ENCODE results near the gene BMP4.

Gene BMP4

GRCh38 chr14:53979113-53979681 is 22.6 kb upstream of the BMP4 start:
- Histone ChIP-seq H3K4me3 (ENCODE audit: low read length) (no peak overlapping the region), H3K79me2 (ENCODE audit: control insufficient read depth, low read length) (no peaks in the 10 kb centered on the region), H3K9me3 (ENCODE audit: control insufficient read depth, insufficient read depth, low read length) (peaks cover 2% of the 10 kb centered on the region; the same call in 1 of the 2 replicates), H4K20me1 (ENCODE audit: control insufficient read depth, insufficient read depth, low read depth, low read length) (no peaks in the 10 kb centered on the region), H3K4me2 (ENCODE audit: low read length) (no peak overlapping the region), H3K9me2 (replicated peaks; ENCODE audit: control insufficient read depth, low read length) (no peaks in the 10 kb centered on the region), H3K27me3 (ENCODE audit: control insufficient read depth, low read length) (no peaks in the 10 kb centered on the region), H3K27ac (ENCODE audit: low read depth, low read length) (no peak overlapping the region), H3F3A (ENCODE audit: control insufficient read depth, insufficient read depth) (no peaks in the 10 kb centered on the region), H3K36me3 (ENCODE audit: control insufficient read depth, low read length) (no peaks in the 10 kb centered on the region), H3K4me1 (ENCODE audit: control insufficient read depth, low read length) (no peaks in the 10 kb centered on the region)
- TF ChIP-seq CTCF (IDR thresholded peaks at IDR 0.05; ENCODE audit: low read depth, low read length, poor library complexity, severe bottlenecking) = no peak
- TF ChIP-seq EZH2phosphoT487 (IDR thresholded peaks at IDR 0.05; ENCODE audit: borderline replicate concordance, low read length) = no peak

GRCh38 chr14:53978194-53978593 is 21.6 kb upstream of the BMP4 start:
- no peaks in the 10 kb centered on the region for H3K9me3 ChIP-seq (ENCODE audit: control insufficient read depth, insufficient read depth, low read length)
- H3K9me2 ChIP-seq (replicated peaks; ENCODE audit: control insufficient read depth, low read length) = no peaks in the 10 kb centered on the region
- H3K27me3 ChIP-seq (ENCODE audit: control insufficient read depth, low read length) = no peaks in the 10 kb centered on the region
- no peaks in the 10 kb centered on the region for H3K4me1 ChIP-seq (ENCODE audit: control insufficient read depth, low read length)
- no peaks in the 10 kb centered on the region for H3K79me2 ChIP-seq (ENCODE audit: control insufficient read depth, low read length)
- no peaks in the 10 kb centered on the region for H4K20me1 ChIP-seq (ENCODE audit: control insufficient read depth, insufficient read depth, low read depth, low read length)
- no peaks in the 10 kb centered on the region for H3F3A ChIP-seq (ENCODE audit: control insufficient read depth, insufficient read depth)
- TF ChIP-seq EZH2phosphoT487 (IDR thresholded peaks at IDR 0.05; ENCODE audit: borderline replicate concordance, low read length) (no peak), CTCF (IDR thresholded peaks at IDR 0.05; ENCODE audit: low read depth, low read length, poor library complexity, severe bottlenecking) (no peak)
- no peak overlapping the region for H3K27ac ChIP-seq (ENCODE audit: low read depth, low read length)
- no peak overlapping the region for H3K4me2 ChIP-seq (ENCODE audit: low read length)
- no peaks in the 10 kb centered on the region for H3K36me3 ChIP-seq (ENCODE audit: control insufficient read depth, low read length)
- no peak overlapping the region for H3K4me3 ChIP-seq (ENCODE audit: low read length)

- Histone ChIP-seq H3K27me3 (ENCODE audit: control insufficient read depth, low read length) (no peaks in the 10 kb centered on the region), H3K4me3 (ENCODE audit: low read length) (no peak overlapping the region), H3F3A (ENCODE audit: control insufficient read depth, insufficient read depth) (no peaks in the 10 kb centered on the region), H4K20me1 (ENCODE audit: control insufficient read depth, insufficient read depth, low read depth, low read length) (no peaks in the 10 kb centered on the region), H3K4me1 (ENCODE audit: control insufficient read depth, low read length) (no peaks in the 10 kb centered on the region), H3K36me3 (ENCODE audit: control insufficient read depth, low read length) (no peaks in the 10 kb centered on the region), H3K9me3 (ENCODE audit: control insufficient read depth, insufficient read depth, low read length) (no peaks in the 10 kb centered on the region), H3K9me2 (replicated peaks; ENCODE audit: control insufficient read depth, low read length) (no peaks in the 10 kb centered on the region), H3K4me2 (ENCODE audit: low read length) (no peak overlapping the region), H3K27ac (ENCODE audit: low read depth, low read length) (no peak overlapping the region), H3K79me2 (ENCODE audit: control insufficient read depth, low read length) (no peaks in the 10 kb centered on the region)
- TF ChIP-seq CTCF (IDR thresholded peaks at IDR 0.05; ENCODE audit: low read depth, low read length, poor library complexity, severe bottlenecking) (no peak), EZH2phosphoT487 (IDR thresholded peaks at IDR 0.05; ENCODE audit: borderline replicate concordance, low read length) (no peak)
These were observed 18.8 kb upstream of the BMP4 start for GRCh38 chr14:53975444-53975843.

Measured in DOHH2 (cell line).